ENCODE measurements around the gene C16orf82.
A peak's percentile ranks its signal among the peaks of the same experiment; 100 is the strongest.

Gene C16orf82

DNA sequence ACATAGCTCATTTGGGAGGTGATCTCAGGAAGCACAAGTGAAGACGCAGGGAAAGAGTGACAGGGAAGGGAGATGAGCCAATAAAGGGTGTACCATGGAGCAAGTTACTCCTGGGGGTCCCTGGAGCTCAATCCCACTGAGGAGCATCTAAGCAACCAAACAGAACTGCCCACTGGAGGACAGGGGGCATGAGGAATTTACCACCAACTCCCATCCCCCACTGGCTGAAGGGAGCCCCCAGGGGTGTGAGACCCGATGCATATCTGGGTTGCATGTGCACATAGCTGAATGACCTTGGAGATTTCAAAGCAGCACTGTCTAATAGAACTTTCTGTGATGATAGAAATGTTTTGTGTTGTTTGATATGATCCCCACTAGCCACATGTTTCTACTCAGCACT lies 29.6 kb downstream of the C16orf82 start:
- no peak for DNase-seq

DNA sequence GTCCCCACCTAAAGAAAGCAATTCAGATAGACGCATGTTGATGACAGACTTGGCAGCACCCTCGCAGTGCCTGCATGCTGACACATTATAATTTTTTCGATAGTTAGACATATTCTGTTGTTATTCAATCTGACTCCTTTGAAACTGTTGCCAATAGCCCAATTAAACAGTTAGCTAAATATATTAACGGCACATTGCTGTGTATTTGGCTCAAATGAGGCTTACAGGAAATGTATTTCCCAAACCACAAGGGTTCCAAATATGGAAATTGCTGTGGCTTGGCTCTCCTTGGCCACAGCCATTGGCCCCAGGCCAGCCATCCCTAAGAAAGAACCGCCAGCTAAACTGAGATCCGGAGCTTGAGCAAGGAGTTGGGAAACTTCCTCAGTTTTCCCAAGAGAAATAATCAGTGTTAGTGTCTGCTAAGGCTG lies 31.1 kb downstream of the C16orf82 start:
- no peak for DNase-seq

DNA sequence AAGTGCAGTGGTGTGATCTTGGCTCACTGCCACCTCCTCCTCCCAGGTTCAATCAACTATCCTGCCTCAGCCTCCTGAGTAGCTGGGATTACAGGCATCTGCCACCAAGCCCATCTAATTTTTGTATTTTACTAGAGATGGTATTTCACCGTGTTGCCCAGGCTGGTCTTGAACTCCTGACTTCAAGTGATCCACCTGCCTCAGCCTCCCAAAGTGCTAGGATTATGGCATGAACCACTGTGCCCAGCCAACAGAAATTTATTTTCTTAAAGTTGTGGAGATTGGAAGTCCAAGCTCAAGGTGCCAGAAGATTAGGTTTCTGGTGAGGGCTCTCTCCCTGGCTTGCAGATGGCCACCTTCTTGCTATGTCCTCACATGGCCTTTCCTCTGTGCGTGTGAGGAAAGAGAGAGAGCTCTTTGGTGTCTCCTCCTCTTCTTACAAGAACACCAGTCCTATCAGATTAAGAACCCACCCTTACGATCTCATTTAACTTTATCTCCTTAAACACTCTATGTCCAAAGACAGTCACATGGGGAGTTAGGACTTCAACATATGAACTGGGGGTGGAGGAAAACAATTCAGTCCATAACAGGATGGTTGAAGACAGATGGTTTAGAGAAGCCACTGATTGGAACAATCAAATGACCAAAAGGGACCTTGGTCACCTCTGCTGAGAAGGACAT lies 31.8 kb downstream of the C16orf82 start:
- no peak for DNase-seq

DNA sequence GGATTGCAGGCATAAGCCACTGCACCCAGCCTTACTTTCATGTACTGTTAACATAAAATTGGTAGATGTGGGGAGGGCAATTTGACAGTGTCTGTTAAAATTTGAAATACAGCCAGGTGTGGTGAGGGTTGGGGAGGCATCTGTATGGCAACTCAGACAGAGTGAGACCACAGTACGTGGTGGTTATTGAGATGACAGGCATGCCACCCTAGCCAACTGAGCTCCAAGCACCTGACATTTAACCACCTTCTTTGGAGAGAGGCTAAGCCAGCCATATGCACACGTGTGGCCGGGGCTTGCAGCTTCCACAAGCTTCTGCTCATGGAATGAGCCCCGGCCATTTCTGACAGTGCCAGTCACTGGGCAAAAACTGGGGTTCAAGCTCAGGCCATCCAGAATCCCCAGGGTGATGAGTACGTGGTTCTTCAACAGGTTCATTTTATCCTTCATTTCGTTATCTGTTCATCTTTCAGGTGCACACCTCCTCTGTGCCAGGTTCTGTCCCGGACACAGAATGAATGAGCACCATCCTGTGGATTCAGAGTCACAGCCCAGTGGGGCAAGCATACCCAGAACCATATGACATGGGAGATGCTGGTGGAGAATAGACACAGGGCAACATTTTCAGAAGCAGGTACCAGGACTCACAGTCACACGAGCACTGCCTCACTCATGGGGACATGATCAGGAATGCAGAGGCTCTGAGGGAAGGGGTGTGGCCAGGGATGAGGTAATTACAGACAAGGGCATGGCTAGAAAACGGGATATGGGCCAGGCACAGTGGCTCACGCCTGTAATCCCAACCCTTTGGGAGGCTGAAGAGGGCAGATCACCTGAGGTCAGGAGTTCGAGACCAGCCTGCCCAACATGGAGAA lies 36.2 kb downstream of the C16orf82 start:
- DNase-seq = no peak

DNA sequence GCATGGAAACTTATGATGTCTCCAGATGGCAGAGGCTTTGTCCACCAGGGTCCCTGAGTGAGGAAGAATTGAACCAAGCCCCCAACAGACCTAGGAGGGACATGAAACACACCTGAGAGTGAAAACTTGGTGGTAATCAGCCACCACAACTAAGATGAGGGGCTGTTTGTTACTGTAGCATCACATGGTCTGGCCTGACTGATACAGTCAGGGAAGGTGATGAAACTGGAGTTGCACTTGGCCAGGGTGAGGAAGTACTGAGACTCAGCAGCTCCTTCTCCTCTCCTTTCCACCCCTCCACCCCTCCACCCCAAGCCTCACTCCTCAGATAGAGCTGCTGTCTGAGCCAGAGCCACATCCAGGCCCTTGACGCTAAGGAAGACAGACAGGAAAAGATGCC lies 37.2 kb downstream of the C16orf82 start:
- DNase-seq = no peak

DNA sequence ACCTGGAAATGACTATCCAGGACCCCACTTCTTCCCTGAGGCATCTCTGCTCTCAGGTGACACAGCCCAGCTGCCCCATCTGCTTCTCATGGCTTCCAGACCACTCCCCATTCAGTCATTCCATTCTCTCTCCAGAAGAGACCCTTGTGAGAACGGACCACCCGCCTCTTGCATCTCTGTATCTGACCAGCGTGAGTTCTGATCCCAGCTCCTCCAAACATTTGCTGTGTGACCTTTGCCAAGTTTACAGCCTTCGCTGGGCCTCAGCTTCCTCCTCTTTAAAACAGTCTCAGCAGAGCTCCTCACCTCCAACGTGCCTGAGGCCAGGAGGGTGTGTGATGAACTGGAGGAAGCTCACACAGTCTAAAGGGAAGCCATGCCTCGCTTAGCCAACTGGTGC lies 39.6 kb downstream of the C16orf82 start:
- no peak for DNase-seq

DNA sequence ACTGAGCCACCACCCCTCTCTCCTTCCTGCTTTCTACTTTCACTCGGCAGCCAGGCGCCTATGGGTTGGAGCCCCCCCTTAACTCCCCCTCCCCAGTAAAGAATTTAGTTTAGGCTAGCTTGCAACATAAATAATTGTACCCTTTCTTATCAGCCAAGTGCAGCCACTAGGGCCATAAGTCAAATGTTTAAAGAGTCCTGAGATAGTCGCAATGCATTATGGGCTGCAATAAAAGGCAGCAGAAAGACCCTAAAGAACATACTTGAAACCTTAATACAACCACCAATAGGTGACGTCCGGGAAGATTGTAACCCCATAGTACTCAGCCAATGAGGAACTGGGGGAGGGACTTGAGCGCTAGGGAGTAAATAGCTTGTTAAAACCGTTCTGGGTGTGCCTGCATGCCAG lies 40.5 kb downstream of the C16orf82 start:
- DNase-seq = no peak

DNA sequence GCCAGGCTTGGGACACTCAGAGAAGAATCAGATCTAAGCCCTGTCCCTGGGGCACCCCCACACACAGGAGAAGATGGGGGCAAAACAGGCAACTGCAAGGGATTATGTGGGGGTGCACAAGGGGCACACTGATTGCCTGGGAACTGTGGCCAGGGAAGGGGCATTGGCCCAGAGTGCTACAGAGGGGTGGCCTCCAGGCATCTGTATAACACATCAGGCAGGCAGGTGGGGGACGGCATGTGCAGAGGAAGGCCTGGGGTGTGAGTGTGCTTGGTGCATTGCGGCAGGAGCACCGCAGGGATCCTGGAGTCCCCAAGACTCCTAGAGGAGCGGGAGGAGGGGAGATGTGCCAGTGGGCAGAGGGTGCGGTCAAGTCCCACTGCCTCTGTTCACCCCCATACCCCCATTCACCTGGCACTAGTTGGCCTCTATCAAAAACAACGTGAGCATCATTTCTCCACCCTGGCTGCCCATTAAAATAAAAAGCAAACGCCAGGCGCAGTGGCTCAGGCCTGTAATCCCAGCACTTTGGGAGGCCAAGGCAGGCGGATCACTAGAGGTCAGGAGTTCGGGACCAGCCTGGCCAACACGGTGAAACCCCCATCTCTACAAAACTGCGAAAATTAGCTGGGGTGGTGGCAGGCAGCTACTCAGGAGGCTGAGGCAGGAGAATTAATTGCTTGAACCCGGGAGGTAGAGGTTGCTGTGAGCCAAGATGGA lies 41.5 kb downstream of the C16orf82 start:
- DNase-seq = no peak

DNA sequence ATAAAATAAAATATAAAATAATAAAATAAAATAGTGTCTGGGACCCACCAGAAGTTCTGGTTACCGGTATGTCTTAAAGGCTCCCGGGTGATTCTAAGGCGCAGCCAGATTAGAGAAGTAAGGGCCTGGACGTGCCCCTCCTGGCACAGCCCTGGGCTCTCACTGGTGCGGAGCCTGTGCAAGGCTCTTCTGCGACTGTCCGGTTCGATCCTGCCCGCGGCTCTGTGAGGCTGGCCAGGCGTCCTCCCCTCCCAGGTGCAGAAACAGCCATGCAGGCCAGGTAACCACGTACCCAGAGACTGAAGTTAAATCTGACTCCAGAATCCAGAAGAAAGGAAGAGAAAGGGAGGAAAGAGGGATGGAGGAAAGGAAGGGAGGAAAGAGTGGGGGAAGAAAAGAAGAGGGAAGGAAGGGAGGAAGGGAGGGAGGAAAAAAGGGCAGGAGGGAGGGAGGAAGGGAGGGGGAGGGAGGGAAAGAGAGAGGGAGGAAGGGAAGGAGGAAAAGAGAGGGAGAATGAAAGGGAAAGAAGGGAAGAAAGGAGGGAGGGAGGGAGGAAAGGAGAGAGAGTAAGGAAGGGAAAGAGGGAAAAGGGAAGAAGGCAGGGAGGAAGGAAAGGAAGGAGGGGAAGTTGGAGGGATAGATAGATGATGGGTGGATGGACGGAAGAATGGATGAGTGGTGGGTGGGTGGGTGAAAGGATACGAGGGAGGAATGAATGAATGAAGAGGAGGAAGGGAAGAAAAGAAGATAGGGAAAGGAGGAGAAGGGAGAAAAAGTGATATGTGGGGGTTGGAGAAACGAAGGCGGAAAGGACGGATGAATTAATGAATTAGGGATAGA lies 42.3 kb downstream of the C16orf82 start:
- no peak for DNase-seq

DNA sequence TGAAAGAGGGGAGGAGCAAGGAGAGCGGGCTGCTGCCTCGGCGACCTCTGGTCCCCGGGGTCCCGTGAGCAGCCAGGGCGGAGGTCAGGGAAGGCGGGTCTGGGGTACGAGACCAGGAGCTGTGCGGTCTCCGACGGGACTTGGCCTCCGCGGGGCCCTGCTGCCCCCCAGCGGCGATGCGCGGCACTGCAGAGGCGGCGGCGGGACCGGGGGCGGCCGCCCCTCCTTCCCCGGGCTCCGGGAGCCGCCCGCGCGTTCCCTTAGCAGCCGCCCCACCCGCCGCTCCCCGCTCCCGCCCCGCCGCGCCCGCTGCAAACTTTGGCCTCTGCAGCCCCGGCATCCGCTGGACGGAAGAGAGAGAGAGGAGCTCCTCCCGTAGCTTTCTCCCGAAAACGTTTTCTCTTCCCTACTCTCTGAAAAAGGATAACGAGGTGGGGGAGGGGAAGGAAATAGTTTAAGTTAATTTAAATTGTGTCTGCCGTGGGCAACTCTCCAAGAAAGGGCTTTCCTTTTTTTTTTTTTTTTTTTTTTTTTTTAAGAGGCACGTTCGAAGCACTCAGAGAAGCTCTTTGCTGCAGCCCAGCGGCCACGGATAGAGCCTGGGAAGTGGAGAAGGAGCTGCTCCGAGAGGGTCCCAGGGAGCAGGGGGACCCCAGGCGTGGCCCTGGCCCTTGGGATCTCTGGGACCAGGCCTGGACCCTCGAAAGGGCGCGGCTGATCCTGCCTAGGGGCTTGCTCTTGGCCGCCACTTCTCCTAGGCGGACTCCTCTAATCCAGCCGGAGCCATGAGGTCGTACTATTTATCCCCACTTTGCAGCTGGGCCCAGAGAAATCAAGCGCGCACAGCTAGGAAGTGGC lies 43.2 kb downstream of the C16orf82 start:
- peak; percentile 91 for DNase-seq

DNA sequence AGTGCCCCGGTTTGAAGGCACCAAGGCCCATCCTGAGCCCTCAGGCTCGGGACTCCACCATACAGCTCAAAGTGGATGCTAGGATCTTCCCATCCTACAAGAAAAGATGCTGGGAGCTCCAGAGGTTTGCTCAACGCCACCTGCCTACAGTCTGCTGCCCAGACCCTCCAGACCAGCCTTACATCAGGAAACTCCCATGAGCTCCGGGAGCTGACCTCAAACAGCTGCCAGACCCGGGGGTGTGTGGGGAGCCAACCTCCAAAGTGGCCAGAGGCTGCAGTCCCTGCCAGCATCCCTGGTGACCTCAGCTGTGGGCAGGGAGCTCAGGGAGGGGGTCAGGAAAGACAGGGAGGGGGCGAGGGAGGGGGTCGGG lies 43.8 kb downstream of the C16orf82 start:
- no peak for DNase-seq

DNA sequence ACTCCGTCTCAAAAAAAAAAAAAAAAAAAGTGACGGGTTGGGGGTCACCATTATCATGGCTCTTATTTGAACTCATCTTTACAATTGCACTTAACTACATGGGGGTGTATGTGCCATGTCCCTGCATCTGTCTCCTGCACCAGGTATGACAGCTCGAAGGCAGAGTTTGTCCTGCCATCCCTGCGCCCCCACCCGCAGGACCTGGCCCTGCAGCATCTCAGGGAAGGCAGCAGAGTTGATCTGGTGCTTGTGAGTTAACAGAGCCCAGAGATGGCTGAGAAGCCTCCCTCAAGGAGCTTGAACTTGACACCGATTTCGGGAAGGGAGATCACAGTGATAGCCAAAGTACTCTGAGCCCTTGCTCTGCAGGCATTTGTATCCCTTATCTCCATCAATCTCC lies 44.8 kb downstream of the C16orf82 start:
- no peak for DNase-seq

DNA sequence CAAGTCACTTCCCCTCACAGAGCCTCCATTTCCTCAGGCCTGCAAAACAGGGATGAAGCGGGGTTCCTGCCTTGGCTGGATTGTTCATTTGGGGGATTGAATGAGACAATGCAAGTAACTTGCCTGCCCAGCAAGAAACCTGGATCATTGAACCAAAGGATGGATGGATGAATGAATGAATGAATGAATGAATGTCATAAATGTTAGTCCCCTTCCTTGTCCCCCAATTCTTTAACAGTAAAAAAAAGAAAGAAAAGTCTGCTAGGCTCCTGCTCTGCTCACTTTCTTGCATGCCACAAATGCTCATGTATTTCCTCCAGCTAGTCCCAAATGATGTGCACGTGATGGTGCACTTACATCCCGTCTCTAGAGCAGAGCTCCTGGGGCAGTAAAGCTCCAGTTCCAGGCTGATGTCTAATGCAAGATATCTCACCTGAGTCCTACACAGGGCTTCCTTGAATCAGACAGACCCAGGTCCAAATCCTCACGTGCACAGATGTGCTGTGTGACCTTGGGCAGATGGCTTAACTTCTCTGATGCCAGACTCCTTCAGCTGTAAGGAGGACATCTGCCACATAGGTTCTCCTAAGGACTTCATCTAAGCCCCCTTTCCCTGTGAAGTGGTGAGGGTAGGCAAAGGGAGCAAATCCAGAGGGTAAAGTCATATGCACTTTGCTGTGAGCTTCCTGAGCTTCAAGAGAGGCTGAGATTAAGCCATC lies 45.5 kb downstream of the C16orf82 start:
- no peak for DNase-seq

DNA sequence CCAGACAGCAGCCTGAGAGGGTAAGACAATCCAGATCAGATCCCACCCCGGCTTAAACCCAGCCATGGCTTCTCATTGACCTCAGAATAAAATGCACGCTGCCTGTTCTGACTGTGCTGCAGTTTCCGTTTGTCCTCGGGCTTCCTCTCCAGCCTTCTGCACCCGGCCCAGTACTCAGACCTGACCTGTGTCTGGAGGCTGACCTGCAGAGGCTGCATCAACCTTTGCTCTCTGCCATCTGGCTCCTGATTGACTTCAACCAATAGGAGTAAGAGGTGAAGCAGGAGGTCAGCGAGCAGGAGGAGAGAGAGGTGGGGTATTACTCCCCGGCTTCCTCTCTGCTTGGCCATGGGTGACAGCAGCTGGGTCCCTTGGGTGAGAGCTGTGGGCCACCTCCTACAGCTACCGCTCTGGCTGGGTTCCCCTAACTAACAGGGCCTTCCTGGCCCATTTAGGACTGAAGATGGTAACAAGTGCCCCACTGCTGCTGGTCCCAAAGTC lies 46.7 kb downstream of the C16orf82 start:
- DNase-seq = no peak

DNA sequence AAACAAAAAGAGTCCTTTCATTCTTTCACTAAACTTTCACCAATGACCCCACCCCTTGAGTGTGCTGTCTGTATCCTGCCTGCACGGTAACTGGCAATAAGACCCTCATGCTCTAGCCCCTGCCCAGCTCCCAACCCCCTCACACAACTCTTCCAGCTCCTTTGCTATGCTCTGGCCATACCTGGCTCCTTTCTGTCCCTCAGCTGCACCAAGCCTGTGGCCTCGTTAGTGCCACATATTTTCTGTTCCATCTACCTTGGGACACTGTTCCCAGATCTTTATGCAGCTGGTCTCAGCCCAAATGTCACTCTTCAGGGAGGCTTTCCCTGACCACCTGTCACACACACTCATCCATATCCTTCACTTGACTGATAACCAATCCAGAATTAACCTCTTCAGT lies 47.3 kb downstream of the C16orf82 start:
- no peak for DNase-seq

DNA sequence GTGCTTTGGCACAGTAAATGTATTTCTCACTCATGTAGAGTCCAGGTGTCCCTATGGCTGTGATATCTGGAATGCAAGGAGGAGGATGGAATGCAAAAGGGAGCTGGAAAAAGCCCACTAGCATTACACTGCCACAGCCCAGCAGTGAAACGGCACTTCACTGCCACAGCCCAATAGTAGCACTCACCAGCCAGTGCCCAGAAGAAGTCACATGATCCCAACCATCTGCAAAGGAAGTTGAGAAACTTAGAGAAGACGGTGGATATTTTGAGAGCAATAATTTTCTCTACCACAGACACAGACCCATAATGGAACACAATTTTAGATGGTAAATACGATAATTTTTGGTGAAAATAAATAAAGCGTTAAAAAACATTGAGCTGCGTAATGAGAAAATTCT lies 51.8 kb downstream of the C16orf82 start:
- DNase-seq = no peak

Measured in left hindlimb (tissue), 1 donor.